Kidney (tissue), 14 donors: ENCODE data around the gene CCDC28B. TPM values are rescaled to one million over a fixed set of nuclear protein-coding genes. Genes with fewer than 3 reads are reported as not detected.

ENCODE experiments used
- DNase-seq, 5 donors: peaks; one replicate each; pipeline ENCODE4 v3.0.0-alpha.2; 2013 to 2020
- FAIRE-seq: peaks from 2 replicates; lab custom pipeline; 2012; peaks lifted over from hg19 to GRCh38; lab: Jason Lieb, UNC
- H3K27ac ChIP-seq, 2 donors: one replicate each; pipeline ENCODE4 v1.7.0; 2013; ENCODE audit warnings: low read depth in 2 of 2, low read length in 2 of 2, inconsistent platforms in 1 of 2
- H3K27me3 ChIP-seq: one replicate; pipeline ENCODE4 v1.7.1; 2013; ENCODE audit warnings: low read length, inconsistent platforms; ENCODE audit not compliant: control insufficient read depth, insufficient read depth
- H3K36me3 ChIP-seq, 3 donors: one replicate each; pipeline versions ENCODE4 v1.7.0 to v1.7.1; 2013; ENCODE audit warnings: low read length in 3 of 3, control low read depth in 1 of 3, inconsistent platforms in 1 of 3; ENCODE audit not compliant: insufficient read depth in 3 of 3, control insufficient read depth in 2 of 3
- H3K4me1 ChIP-seq, 3 donors: one replicate each; pipeline versions ENCODE4 v1.7.0 to v1.7.1; 2013; ENCODE audit warnings: low read length in 3 of 3, inconsistent platforms in 1 of 3, low read depth in 1 of 3; ENCODE audit not compliant: control insufficient read depth in 2 of 3, insufficient read depth in 2 of 3
- H3K4me3 ChIP-seq, 3 donors: one replicate each; pipeline versions ENCODE4 v1.7.0 to v1.8.1; 2013; ENCODE audit warnings: low read length in 3 of 3, control low read depth in 1 of 3, inconsistent platforms in 1 of 3
- H3K9ac ChIP-seq, 3 donors: one replicate each; pipeline versions ENCODE4 v1.7.0 to v1.7.1; 2013; ENCODE audit warnings: low read length in 3 of 3, control low read depth in 1 of 3, inconsistent platforms in 1 of 3
- H3K9me3 ChIP-seq, 3 donors: one replicate each; pipeline versions ENCODE4 v1.7.0 to v1.7.1; 2013; ENCODE audit warnings: low read length in 3 of 3, control low read depth in 1 of 3, inconsistent platforms in 1 of 3; ENCODE audit not compliant: control insufficient read depth in 2 of 3, insufficient read depth in 1 of 3
- intact Hi-C: fragments of 100-400 bp; cut with DNase I; formaldehyde crosslinking; loops from one replicate; pipeline ENCODE4 v1.11.1; 2022
- polyA plus RNA-seq: library from polyadenylated mRNA; stranded (reverse); fragments of 350-450 nt; fragmentation: Illumina TruSeq; extraction: RNeasy Lipid Tissue Mini Kit (QIAGEN cat#74804); gene quantifications from one replicate; pipeline ENCODE4 v1.2.3, GENCODE V29; 2014; ENCODE audit warnings: low read depth, low replicate concordance; ENCODE audit not compliant: insufficient read depth
- total RNA-seq: library from RNA; stranded (reverse); fragmentation: NEBNext Ultra II Directional; extraction: Animal tissue kit (Norgen Biotek cat#: 25700); gene quantifications from one replicate; pipeline ENCODE4 v1.2.1, GENCODE V29; 2021
- TF ChIP-seq, protein P1 (sequence below): IDR thresholded peaks from 3 replicates; pipeline ENCODE4 v1.5.1; 2012; ENCODE audit warnings: mild to moderate bottlenecking, moderate library complexity, borderline replicate concordance; ENCODE audit not compliant: insufficient read depth; ENCODE audit errors: extremely low read depth
- donor health status: control.
- donor health status: control.
- donor health status: control.
- donor health status: control.
- donor health status: control.
- donor health status: DM: yes; HTN: yes; CAD: no.
- donor health status: Normal renal cell carcinoma (clear cell type).

CCDC28B gene
- total and polyA plus RNA-seq, 2 donors from 2014 or later: 4.0 to 25.4 TPM

DNA sequence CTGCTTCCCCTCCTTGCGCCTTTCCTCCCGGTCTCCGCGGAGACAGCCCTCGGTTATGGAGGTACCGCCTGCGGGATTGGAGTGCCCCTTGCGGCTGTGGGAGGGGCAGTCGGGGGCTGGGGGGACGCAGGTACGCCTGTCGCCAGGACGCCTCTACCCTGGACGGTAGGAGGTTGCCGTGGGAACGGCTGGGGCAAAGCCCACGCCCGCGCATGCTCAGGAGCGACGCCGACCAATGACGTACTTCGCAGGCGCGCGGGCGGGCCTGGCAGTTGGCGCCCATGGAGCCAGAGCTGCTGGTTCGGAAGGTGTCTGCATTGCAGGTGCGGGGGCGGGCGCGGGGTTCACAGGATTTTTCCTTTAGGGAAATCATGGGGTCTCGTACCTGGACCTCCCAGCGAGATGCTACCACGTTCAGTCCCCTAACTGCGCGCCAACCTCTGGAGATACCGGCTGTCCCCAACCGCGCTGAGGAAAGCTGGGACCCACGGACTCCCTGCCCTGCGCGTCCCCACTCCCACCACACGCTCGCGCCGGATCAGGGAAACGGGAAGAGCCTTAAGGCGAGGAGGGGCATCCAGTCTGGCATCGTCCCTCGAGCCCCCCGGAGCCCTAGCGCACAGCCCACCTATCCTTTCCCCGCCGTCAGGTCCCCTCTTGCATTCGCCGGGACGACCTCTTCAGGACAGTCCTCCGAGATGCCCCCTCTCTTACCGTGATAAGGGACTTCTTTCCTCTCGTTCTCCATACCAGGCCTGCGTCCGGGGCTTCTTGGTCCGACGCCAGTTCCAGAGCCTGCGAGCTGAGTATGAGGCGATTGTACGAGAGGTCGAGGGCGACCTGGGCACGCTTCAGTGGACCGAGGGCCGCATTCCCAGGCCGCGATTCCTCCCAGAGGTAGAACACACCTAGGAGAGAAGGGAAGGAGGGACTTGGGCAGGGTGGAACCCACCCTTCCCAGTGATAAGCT is 5.3 kb downstream of the CCDC28B start, which contains the start of gene IQCC:
Gene IQCC, plus strand, starts transcription at position 271 of the 970 bp plus-strand sequence. Its CDS starts 11 bp downstream, at position 282.
- H3K36me3 ChIP-seq: no peaks in the 10 kb centered on the region
- H3K9ac ChIP-seq: peak within 1 kb of the TSS; percentile 73 to 96 (median 91)
- H3K4me3 ChIP-seq: peak within 1 kb of the TSS; percentile 75 to 83 (median 78)
- no peaks in the 10 kb centered on the region for H3K27me3 ChIP-seq
- DNase-seq: peak; percentile 95 to 97 (median 97)
- H3K9me3 ChIP-seq: no peaks in the 10 kb centered on the region
- TF ChIP-seq, protein P1, sequence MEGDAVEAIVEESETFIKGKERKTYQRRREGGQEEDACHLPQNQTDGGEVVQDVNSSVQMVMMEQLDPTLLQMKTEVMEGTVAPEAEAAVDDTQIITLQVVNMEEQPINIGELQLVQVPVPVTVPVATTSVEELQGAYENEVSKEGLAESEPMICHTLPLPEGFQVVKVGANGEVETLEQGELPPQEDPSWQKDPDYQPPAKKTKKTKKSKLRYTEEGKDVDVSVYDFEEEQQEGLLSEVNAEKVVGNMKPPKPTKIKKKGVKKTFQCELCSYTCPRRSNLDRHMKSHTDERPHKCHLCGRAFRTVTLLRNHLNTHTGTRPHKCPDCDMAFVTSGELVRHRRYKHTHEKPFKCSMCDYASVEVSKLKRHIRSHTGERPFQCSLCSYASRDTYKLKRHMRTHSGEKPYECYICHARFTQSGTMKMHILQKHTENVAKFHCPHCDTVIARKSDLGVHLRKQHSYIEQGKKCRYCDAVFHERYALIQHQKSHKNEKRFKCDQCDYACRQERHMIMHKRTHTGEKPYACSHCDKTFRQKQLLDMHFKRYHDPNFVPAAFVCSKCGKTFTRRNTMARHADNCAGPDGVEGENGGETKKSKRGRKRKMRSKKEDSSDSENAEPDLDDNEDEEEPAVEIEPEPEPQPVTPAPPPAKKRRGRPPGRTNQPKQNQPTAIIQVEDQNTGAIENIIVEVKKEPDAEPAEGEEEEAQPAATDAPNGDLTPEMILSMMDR: no peak
- H3K27ac ChIP-seq: peak within 1 kb of the TSS in 1 of 2 donors; percentile 66
- peaks cover 2 to 21% (median 4%) of the 10 kb centered on the region in 3 donors for H3K4me1 ChIP-seq
- intact Hi-C loops: no loop called here
- no peak for FAIRE-seq

DNA sequence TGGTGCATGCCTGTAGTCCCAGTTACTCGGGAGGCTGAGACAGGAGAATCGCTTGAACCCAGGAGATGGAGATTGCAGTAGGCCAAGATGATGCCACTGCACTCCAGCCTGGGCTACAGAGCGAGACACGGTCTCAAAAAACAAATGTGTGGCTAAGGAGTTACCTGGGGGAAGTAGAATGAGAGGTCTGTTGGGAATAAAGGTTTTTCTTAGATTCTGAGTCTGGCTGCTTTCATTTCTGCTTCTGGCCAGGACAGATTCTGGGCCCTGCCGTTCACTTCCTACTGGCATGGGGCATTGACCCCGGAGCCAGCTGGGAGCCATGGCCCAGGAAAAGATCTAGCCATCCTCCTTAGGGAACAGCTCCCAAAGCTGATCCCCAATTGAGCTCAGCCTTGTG is 8.1 kb downstream of the CCDC28B start:
- Histone ChIP-seq H3K27me3 (no peaks in the 10 kb centered on the region), H3K9me3 (no peaks in the 10 kb centered on the region), H3K4me1 (peaks cover 2 to 16% (median 4%) of the 10 kb centered on the region in 3 donors), H3K27ac (no peak overlapping the region), H3K36me3 (no peaks in the 10 kb centered on the region), H3K9ac (no peak overlapping the region), H3K4me3 (no peak overlapping the region)
- no peak for DNase-seq
- intact Hi-C loops: no loop called here
- FAIRE-seq: no peak
- TF ChIP-seq, protein P1: no peak

DNA sequence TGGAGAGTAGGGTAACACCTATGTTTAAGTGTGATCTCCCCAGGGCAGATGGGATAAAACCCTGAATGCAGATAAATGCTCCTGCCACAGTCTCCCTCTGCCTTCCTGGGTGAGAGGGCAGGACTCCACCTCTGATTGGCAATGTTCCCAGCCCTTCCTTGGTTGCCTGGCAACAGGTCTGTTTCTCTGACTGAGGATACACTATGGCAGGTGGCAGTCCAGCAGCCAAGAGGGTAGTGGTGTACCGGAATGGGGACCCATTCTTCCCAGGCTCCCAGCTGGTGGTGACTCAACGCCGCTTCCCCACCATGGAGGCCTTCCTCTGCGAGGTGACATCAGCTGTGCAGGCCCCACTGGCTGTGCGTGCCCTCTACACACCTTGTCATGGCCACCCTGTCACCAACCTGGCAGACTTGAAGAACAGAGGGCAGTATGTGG is 8.5 kb downstream of the CCDC28B start, which contains the start of gene DCDC2B:
Gene DCDC2B, plus strand, starts transcription at position 199 of the 438 bp plus-strand sequence. Its CDS starts 5 bp downstream, at position 204.
- no peak within 1 kb of the TSS for H3K9ac ChIP-seq
- no peaks in the 10 kb centered on the region for H3K36me3 ChIP-seq
- peaks cover 2 to 16% (median 4%) of the 10 kb centered on the region in 3 donors for H3K4me1 ChIP-seq
- TF ChIP-seq, protein P1: no peak
- H3K27ac ChIP-seq: no peak within 1 kb of the TSS
- H3K9me3 ChIP-seq: no peaks in the 10 kb centered on the region
- H3K4me3 ChIP-seq: no peak within 1 kb of the TSS
- no peaks in the 10 kb centered on the region for H3K27me3 ChIP-seq
- intact Hi-C loops: no loop called here
- DNase-seq (peak in 4 of 5 donors; percentile 58 to 90 (median 64)), FAIRE-seq (no peak)
